ENCODE data around the gene GTF2H3.

GTF2H3 gene

GRCh38 chr12:123645878-123646277 is 12.2 kb downstream of the GTF2H3 start:
- no peak for DNase-seq

- DNase-seq, result no peak
These were observed 14.8 kb downstream of the GTF2H3 start for GRCh38 chr12:123648401-123648800.

GRCh38 chr12:123654129-123654701 is 20.6 kb downstream of the GTF2H3 start:
- no peak for DNase-seq

- DNase-seq, result no peak
These were observed 21.8 kb downstream of the GTF2H3 start for GRCh38 chr12:123655420-123655819.

GRCh38 chr12:123656392-123656791 is 22.8 kb downstream of the GTF2H3 start:
- DNase-seq, result no peak

GRCh38 chr12:123657211-123657610 is 23.6 kb downstream of the GTF2H3 start:
- DNase-seq, result no peak

- DNase-seq, result no peak
These were observed 26.5 kb downstream of the GTF2H3 start for GRCh38 chr12:123659996-123660727.

GRCh38 chr12:123667771-123668170 is 34.1 kb downstream of the GTF2H3 start:
- DNase-seq, result no peak

GRCh38 chr12:123670882-123671728 is 37.5 kb downstream of the GTF2H3 start, which contains the start of gene TCTN2:
Gene TCTN2, plus strand, starts transcription at chr12:123671113. Its CDS starts 128 bp downstream, at chr12:123671241.
- DNase-seq, result peak; percentile 94

- no peak for DNase-seq
These were observed 38.2 kb downstream of the GTF2H3 start for GRCh38 chr12:123671876-123672275.

- no peak for DNase-seq
These were observed 41.8 kb downstream of the GTF2H3 start for GRCh38 chr12:123675436-123675835.

GRCh38 chr12:123676616-123677320 is 43.1 kb downstream of the GTF2H3 start:
- DNase-seq, result no peak

GRCh38 chr12:123678981-123679380 is 45.4 kb downstream of the GTF2H3 start:
- no peak for DNase-seq

GRCh38 chr12:123681605-123682004 is 48.0 kb downstream of the GTF2H3 start:
- no peak for DNase-seq

GRCh38 chr12:123683964-123684363 is 50.3 kb downstream of the GTF2H3 start:
- no peak for DNase-seq

- DNase-seq, result no peak
These were observed 53.1 kb downstream of the GTF2H3 start for GRCh38 chr12:123686636-123687190.

GRCh38 chr12:123690191-123690840 is 56.7 kb downstream of the GTF2H3 start:
- DNase-seq, result no peak

- no peak for DNase-seq
These were observed 62.6 kb downstream of the GTF2H3 start for GRCh38 chr12:123696207-123696606.

GRCh38 chr12:123696646-123697045 is 63.0 kb downstream of the GTF2H3 start:
- DNase-seq, result no peak

GRCh38 chr12:123705935-123706334 is 72.3 kb downstream of the GTF2H3 start:
- DNase-seq, result no peak

GRCh38 chr12:123707466-123707865 is 73.8 kb downstream of the GTF2H3 start:
- DNase-seq, result no peak

Measured in CD4-positive, alpha-beta T cell treated with Interleukin-21 for 1 hour (primary cell).